ENCODE results near the gene KRT80. TPM values are rescaled to one million over a fixed set of nuclear protein-coding genes. Genes with fewer than 3 reads are reported as not detected.

Gene KRT80
- total RNA-seq, 5 donors from 2014 or later (not counting 1 experiment from before 2014, with no cell fraction given) = 0.09 to 0.12 TPM; not detected in 3

DNA sequence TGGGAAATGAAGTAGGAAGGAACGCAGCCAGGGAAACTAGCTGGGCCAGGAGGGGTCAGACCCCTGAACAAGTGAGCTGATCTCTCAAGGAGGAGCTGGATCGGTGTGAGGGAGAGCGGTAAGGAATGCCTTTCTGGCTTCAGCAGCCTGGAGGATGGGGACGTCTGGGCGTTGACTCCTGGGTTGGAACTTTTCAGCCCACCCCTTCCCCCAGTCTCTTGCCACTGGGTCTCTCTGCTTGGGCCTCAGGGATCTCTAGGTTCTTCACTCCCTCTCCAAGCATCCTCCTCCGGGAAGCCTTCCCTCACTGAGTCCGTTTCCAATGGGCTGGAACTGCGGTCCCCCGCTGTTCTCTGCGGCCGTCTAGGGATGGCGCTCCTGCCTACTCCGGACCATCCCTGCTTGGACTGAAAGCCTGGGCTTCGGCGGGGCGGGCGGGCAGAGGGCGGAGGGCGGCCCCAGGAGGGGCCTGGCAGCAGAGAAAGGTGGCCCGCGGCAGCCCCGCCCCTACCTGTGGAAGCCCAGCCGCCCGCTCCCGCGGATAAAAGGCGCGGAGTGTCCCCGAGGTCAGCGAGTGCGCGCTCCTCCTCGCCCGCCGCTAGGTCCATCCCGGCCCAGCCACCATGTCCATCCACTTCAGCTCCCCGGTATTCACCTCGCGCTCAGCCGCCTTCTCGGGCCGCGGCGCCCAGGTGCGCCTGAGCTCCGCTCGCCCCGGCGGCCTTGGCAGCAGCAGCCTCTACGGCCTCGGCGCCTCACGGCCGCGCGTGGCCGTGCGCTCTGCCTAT, 41.1 kb upstream of the KRT80 start, which contains the start of gene KRT7:
KRT7 (plus strand) TSS at position 570 of the 788 bp plus-strand sequence; CDS start at position 624, 54 bp downstream.
- Histone ChIP-seq H3K9me3 (no peaks in the 10 kb centered on the region), H3K4me1 (ENCODE audit: control insufficient read depth in 1 of 2, extremely low read depth in 1 of 2, insufficient read depth in 2 of 2, low read length in 2 of 2) (no peaks in the 10 kb centered on the region), H3K4me3 (ENCODE audit: control insufficient read depth in 1 of 2, extremely low read depth in 1 of 2, low read length in 1 of 2) (no peak within 1 kb of the TSS), H3K27me3 (replicated peaks in 1 of 2; ENCODE audit: control insufficient read depth in 2 of 2, extremely low read depth in 1 of 2, insufficient read depth in 2 of 2, low read length in 1 of 2) (peaks cover 6 to 70% of the 10 kb centered on the region in 2 experiments), H3K27ac (ENCODE audit: low read length) (no peak within 1 kb of the TSS), H3K36me3 (ENCODE audit: control insufficient read depth in 2 of 2, extremely low read depth in 1 of 2, insufficient read depth in 1 of 2, low read length in 1 of 2) (no peaks in the 10 kb centered on the region)
- H3K36me3 Mint-ChIP-seq = no peaks in the 10 kb centered on the region
- H3K4me3 Mint-ChIP-seq = peak within 1 kb of the TSS in 1 of 3 donors; percentile 20
- H3K4me1 Mint-ChIP-seq = peaks cover 0 to 2% (median 0%) of the 10 kb centered on the region in 3 donors
- CTCF ChIA-PET = interaction anchor here in 1 of 2 donors (1.1 kb wide), 1 partner anchor 43 kb away, joined by 3 read pairs; no protein-coding TSS in a partner anchor
- WGBS (ENCODE audit: insufficient coverage) = 11% methylated on average over 56 of the region's 58 CpGs
- POLR2A ChIA-PET = no interaction called here
- ATAC-seq (replicated peaks in 1 of 4) (no peak), DNase-seq (no peak)
- H3K27me3 Mint-ChIP-seq = peaks cover 47 to 62% of the 10 kb centered on the region in 2 donors
- H3K27ac Mint-ChIP-seq = no peak within 1 kb of the TSS
- no peaks in the 10 kb centered on the region for H3K9me3 Mint-ChIP-seq

DNA sequence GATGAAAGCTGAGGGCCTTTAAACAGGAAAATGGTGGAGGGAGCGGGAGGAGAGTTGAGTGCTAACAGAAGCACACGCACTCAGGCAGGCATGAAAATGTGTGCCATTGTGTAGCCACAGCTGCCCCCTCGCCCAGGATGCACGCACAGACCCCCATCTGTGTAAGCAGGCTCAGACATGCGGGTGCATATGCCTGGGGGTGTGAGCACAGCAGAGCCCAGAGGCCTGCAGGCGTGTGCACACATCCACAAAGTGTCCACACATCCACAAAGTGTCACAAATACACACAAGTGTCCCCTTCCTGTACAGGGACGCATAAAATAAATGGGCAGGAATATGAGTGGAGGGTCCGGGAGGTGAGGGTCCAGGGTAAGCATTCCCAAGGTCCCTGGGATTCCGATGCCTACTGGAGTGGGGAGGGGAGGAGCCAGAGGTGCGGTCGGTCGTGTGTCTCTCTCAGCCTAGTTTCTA, 40.4 kb upstream of the KRT80 start:
- ChIA-PET POLR2A (no interaction called here), CTCF (no interaction called here)
- no peaks in the 10 kb centered on the region for H3K9me3 Mint-ChIP-seq
- H3K27ac ChIP-seq (ENCODE audit: low read length) = no peak overlapping the region
- H3K36me3 Mint-ChIP-seq = no peaks in the 10 kb centered on the region
- no peak for DNase-seq
- H3K4me3 Mint-ChIP-seq = no peak overlapping the region
- H3K9me3 ChIP-seq = no peaks in the 10 kb centered on the region
- H3K4me1 ChIP-seq (ENCODE audit: control insufficient read depth in 1 of 2, extremely low read depth in 1 of 2, insufficient read depth in 2 of 2, low read length in 2 of 2) = no peaks in the 10 kb centered on the region
- WGBS (ENCODE audit: insufficient coverage) = 55% methylated on average over 8 of the region's 12 CpGs
- H3K27me3 ChIP-seq (replicated peaks in 1 of 2; ENCODE audit: control insufficient read depth in 2 of 2, extremely low read depth in 1 of 2, insufficient read depth in 2 of 2, low read length in 1 of 2) = peaks cover 6 to 68% of the 10 kb centered on the region in 2 experiments
- no peak for ATAC-seq (replicated peaks in 1 of 4)
- H3K27me3 Mint-ChIP-seq = peaks cover 47 to 63% of the 10 kb centered on the region in 2 donors
- H3K4me3 ChIP-seq (ENCODE audit: control insufficient read depth in 1 of 2, extremely low read depth in 1 of 2, low read length in 1 of 2) = no peak overlapping the region
- no peaks in the 10 kb centered on the region for H3K36me3 ChIP-seq (ENCODE audit: control insufficient read depth in 2 of 2, extremely low read depth in 1 of 2, insufficient read depth in 1 of 2, low read length in 1 of 2)
- peaks cover 0 to 2% (median 0%) of the 10 kb centered on the region in 3 donors for H3K4me1 Mint-ChIP-seq
- no peak overlapping the region for H3K27ac Mint-ChIP-seq

DNA sequence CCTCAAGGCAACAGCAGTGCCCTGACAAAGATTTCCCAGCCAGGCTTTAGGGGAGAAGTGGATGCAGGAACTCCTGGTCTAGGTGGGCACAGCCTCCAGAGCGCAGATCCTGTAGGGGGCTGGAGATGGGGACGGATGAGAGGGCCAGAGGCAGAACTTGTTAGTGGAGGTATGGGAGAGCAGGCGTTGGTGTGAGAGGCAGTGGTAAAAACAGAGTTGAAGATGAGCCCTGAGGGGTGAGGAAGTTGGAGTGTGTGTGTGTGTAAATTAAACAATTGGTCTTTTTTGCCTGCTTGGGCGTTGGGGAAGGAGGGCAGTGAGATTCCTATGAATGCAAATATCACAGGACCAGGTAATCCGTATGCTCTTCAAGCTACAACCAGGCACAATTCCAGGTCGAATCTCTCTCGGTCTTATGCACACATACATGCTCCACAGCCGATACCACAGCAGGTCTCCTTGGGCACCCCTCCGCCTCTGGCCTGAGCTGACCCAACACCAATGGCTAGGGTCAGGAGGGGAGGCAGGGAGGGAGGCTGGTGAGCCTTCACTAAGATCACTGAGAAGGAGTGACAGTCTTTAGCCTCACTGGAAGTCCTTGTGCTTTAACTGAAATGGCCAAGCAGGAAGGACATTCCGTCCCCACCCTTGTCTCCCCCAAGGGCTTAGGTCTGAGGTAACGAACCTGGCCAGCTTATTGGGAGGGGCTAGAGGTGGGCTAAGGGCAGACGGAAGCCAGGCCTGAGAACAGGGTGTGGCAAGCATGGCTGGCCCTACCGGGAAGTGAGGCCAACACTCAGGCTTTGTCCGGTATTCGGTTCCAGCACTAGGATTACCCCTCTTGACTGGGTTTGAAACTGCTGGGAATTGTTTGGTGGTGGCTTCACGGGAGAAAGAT, 39.7 kb upstream of the KRT80 start:
- H3K27me3 Mint-ChIP-seq = peaks cover 47 to 64% of the 10 kb centered on the region in 2 donors

DNA sequence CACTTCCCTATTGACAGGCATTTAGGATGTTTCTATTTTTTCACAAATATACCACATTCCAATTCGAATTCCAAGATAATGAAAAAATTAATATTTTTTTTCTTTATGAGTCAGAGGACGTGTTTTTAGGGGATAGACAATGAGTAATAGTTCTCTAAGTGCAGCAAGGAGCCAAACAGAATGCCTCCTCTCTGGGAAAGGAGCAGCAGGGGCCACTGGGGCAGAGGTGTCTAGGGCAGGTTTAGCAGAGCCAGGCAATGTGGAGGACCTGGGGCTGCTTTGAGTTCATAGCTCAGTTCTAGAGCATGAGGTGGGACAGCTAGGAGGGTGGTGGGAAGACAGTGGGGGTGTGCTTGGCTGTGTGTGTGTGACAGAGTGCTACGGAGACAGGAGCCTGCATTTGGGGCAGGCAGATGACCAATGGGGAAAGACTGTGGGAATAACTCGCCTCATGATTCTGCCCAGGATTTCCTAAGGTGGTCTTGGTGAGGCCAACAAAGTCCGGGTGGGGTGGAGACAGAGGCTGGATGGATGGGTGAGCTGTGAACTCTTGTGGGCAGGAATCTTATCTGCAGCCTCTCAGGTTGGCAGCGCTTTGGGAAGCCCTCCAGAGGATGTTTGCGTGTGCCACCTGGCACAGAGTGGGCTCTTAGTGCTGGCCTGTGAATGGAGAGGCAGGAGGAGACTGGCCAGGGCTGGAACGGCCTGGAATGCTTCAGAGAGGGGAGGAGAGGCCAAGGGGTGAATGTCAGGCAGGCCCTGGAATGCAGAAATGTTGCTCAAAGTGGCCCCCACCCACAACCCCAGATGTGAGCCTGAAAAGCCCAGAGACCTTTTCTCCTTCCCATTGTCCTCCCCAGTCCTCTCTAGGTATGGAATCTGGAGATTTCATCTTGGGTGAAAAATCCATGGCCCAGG, 38.8 kb upstream of the KRT80 start:
- ChIA-PET POLR2A (interaction anchor here in 1 of 2 donors (0.6 kb wide), 1 partner anchor 268 kb away, joined by 3 read pairs; no protein-coding TSS in a partner anchor), CTCF (no interaction called here)
- peaks cover 0 to 2% (median 0%) of the 10 kb centered on the region in 3 donors for H3K4me1 Mint-ChIP-seq
- Histone ChIP-seq H3K4me3 (ENCODE audit: control insufficient read depth in 1 of 2, extremely low read depth in 1 of 2, low read length in 1 of 2) (no peak overlapping the region), H3K27me3 (replicated peaks in 1 of 2; ENCODE audit: control insufficient read depth in 2 of 2, extremely low read depth in 1 of 2, insufficient read depth in 2 of 2, low read length in 1 of 2) (peaks cover 6 to 64% of the 10 kb centered on the region in 2 experiments), H3K4me1 (ENCODE audit: control insufficient read depth in 1 of 2, extremely low read depth in 1 of 2, insufficient read depth in 2 of 2, low read length in 2 of 2) (no peaks in the 10 kb centered on the region), H3K36me3 (ENCODE audit: control insufficient read depth in 2 of 2, extremely low read depth in 1 of 2, insufficient read depth in 1 of 2, low read length in 1 of 2) (no peaks in the 10 kb centered on the region), H3K9me3 (no peaks in the 10 kb centered on the region), H3K27ac (ENCODE audit: low read length) (no peak overlapping the region)
- no peaks in the 10 kb centered on the region for H3K9me3 Mint-ChIP-seq
- H3K4me3 Mint-ChIP-seq = no peak overlapping the region
- peaks cover 46 to 65% of the 10 kb centered on the region in 2 donors for H3K27me3 Mint-ChIP-seq
- DNase-seq (no peak), ATAC-seq (replicated peaks in 1 of 4) (no peak)
- 55% methylated on average over 6 of the region's 8 CpGs for WGBS (ENCODE audit: insufficient coverage)
- H3K36me3 Mint-ChIP-seq = no peaks in the 10 kb centered on the region
- no peak overlapping the region for H3K27ac Mint-ChIP-seq

More for the DNA sequence above, 39.7 kb upstream of the KRT80 start:
- ChIA-PET POLR2A (no interaction called here), CTCF (no interaction called here)
- WGBS (ENCODE audit: insufficient coverage) = 76% methylated on average over 14 of the region's 16 CpGs
- Histone ChIP-seq H3K4me1 (ENCODE audit: control insufficient read depth in 1 of 2, extremely low read depth in 1 of 2, insufficient read depth in 2 of 2, low read length in 2 of 2) (no peaks in the 10 kb centered on the region), H3K36me3 (ENCODE audit: control insufficient read depth in 2 of 2, extremely low read depth in 1 of 2, insufficient read depth in 1 of 2, low read length in 1 of 2) (no peaks in the 10 kb centered on the region), H3K4me3 (ENCODE audit: control insufficient read depth in 1 of 2, extremely low read depth in 1 of 2, low read length in 1 of 2) (no peak overlapping the region), H3K27ac (ENCODE audit: low read length) (no peak overlapping the region), H3K27me3 (replicated peaks in 1 of 2; ENCODE audit: control insufficient read depth in 2 of 2, extremely low read depth in 1 of 2, insufficient read depth in 2 of 2, low read length in 1 of 2) (peaks cover 6 to 66% of the 10 kb centered on the region in 2 experiments), H3K9me3 (no peaks in the 10 kb centered on the region)
- peaks cover 0 to 2% (median 0%) of the 10 kb centered on the region in 3 donors for H3K4me1 Mint-ChIP-seq
- DNase-seq = no peak
- H3K4me3 Mint-ChIP-seq = no peak overlapping the region
- no peak overlapping the region for H3K27ac Mint-ChIP-seq
- H3K36me3 Mint-ChIP-seq = no peaks in the 10 kb centered on the region
- H3K9me3 Mint-ChIP-seq = no peaks in the 10 kb centered on the region
- no peak for ATAC-seq (replicated peaks in 1 of 4)

DNA sequence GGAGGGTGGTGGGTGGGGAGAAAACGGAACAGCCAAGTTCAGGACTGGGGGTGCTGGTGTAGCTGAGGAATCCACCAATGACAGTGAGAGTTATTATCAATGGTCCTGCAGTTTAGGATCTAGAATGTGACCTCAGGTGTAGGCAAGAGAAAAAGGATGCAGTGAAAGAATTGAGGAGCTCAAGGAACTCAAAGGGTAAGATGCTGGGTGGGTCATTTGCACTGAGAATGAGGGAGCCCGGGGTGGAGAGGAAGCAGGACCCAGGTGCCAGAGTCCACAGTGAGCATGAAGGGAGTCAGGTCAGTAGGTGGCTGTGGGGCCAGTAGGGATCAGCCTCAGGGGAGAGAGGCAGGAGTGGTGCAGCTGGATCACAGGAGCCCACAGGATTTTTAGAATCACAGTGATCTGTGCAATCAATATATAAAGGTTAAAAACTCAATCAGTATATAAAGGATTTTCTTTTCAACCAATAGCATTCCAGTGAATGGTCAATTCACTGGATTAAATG, 38.1 kb upstream of the KRT80 start:
- no peaks in the 10 kb centered on the region for H3K4me1 ChIP-seq (ENCODE audit: control insufficient read depth in 1 of 2, extremely low read depth in 1 of 2, insufficient read depth in 2 of 2, low read length in 2 of 2)
- no peak overlapping the region for H3K27ac ChIP-seq (ENCODE audit: low read length)
- 93% methylated on average over 2 of the region's 2 CpGs for WGBS (ENCODE audit: insufficient coverage)
- CTCF ChIA-PET = no interaction called here
- peaks cover 6 to 59% of the 10 kb centered on the region in 2 experiments for H3K27me3 ChIP-seq (replicated peaks in 1 of 2; ENCODE audit: control insufficient read depth in 2 of 2, extremely low read depth in 1 of 2, insufficient read depth in 2 of 2, low read length in 1 of 2)
- Mint-ChIP-seq H3K36me3 (no peaks in the 10 kb centered on the region), H3K4me3 (no peak overlapping the region), H3K9me3 (no peaks in the 10 kb centered on the region), H3K27me3 (peaks cover 42 to 60% of the 10 kb centered on the region in 2 donors), H3K4me1 (peaks cover 0 to 2% (median 0%) of the 10 kb centered on the region in 3 donors), H3K27ac (no peak overlapping the region)
- no peaks in the 10 kb centered on the region for H3K9me3 ChIP-seq
- no peak overlapping the region for H3K4me3 ChIP-seq (ENCODE audit: control insufficient read depth in 1 of 2, extremely low read depth in 1 of 2, low read length in 1 of 2)
- ATAC-seq (replicated peaks in 1 of 4) = no peak
- POLR2A ChIA-PET = interaction anchor here in 1 of 2 donors (0.6 kb wide), 1 partner anchor 269 kb away, joined by 3 read pairs; no protein-coding TSS in a partner anchor
- DNase-seq = no peak
- H3K36me3 ChIP-seq (ENCODE audit: control insufficient read depth in 2 of 2, extremely low read depth in 1 of 2, insufficient read depth in 1 of 2, low read length in 1 of 2) = no peaks in the 10 kb centered on the region

Measured in T-cell (primary cell).